Activated naive CD8-positive, alpha-beta T cell treated with anti-CD3 and anti-CD28 coated beads, Interleukin-2, amount 10 ng/mL, durations not matched to agents 7 days and 5 days (primary cell): ENCODE results near the gene MIA. TPM values are rescaled to one million over a fixed set of nuclear protein-coding genes. Genes with fewer than 3 reads are reported as not detected.

ENCODE experiments used
- ATAC-seq: fragments of 150-1000 bp; cut with Tn5 transposase; one replicate; pipeline ENCODE4 v1.10.0; 2021; ENCODE audit warnings: low read depth, moderate library complexity
- POLR2A ChIA-PET: fragments of 350-600 bp; sonication (Branson Sonifier 250); formaldehyde crosslinking; loops from one replicate; lab custom pipeline; 2021; ENCODE audit warnings: antibody characterized with exemption; lab: Charles Lee
- DNase-seq: peaks from one replicate; pipeline ENCODE4 v3.0.0; 2021
- H3K27ac Mint-ChIP-seq: one replicate; pipeline ENCODE4 v1.8.0; 2022; ENCODE audit warnings: mild to moderate bottlenecking, mixed read lengths
- H3K27me3 Mint-ChIP-seq: one replicate; pipeline ENCODE4 v1.8.0; 2022; ENCODE audit warnings: mild to moderate bottlenecking, moderate library complexity, mixed read lengths
- H3K36me3 Mint-ChIP-seq: one replicate; pipeline ENCODE4 v1.8.0; 2021; ENCODE audit warnings: mild to moderate bottlenecking, mixed read lengths
- H3K4me1 Mint-ChIP-seq: one replicate; pipeline ENCODE4 v1.8.0; 2021; ENCODE audit warnings: mixed read lengths
- H3K4me3 Mint-ChIP-seq: one replicate; pipeline ENCODE4 v1.8.0; 2022; ENCODE audit warnings: mild to moderate bottlenecking, moderate library complexity, mixed read lengths
- H3K9me3 Mint-ChIP-seq: one replicate; pipeline ENCODE4 v1.8.0; 2021; ENCODE audit warnings: mixed read lengths
- total RNA-seq, 2 experiments: library from RNA; stranded (reverse); gene quantifications; one replicate each; pipeline ENCODE4 v1.2.3, GENCODE V29; 2021

Gene MIA
- total RNA-seq, 2 experiments from 2014 or later: 3.0 TPM

DNA sequence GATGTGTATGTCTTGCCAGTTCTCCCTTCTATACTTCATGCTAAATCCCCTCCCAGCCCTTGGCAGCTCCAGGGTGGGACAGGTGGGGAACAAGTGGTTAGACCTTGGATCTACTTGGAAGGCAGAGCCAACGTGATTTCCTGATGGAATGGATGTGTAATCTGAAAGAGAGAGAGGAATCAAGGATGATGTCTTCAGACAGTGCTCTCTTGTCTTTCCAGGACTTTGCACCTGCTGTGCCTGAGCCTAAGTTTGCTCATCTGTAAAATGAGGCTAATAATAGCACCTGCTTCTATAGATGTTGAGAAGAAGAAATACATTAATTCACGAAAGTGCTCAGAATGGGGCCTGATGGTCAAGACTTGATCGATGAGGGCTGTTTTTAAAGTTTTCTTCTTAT is 16.7 kb downstream of the MIA start:
- POLR2A ChIA-PET: interaction anchor here (2.3 kb wide), 1 partner anchor 14 kb away, joined by 10 read pairs; the partner anchor contains the start of gene RAB4B
- DNase-seq (no peak), ATAC-seq (no peak)
- no peaks in the 10 kb centered on the region for H3K9me3 Mint-ChIP-seq
- H3K4me3 Mint-ChIP-seq: no peak overlapping the region
- H3K27ac Mint-ChIP-seq: peak overlapping the region; percentile 48
- H3K36me3 Mint-ChIP-seq: peaks cover 18% of the 10 kb centered on the region
- H3K27me3 Mint-ChIP-seq: no peaks in the 10 kb centered on the region
- peaks cover 11% of the 10 kb centered on the region for H3K4me1 Mint-ChIP-seq

DNA sequence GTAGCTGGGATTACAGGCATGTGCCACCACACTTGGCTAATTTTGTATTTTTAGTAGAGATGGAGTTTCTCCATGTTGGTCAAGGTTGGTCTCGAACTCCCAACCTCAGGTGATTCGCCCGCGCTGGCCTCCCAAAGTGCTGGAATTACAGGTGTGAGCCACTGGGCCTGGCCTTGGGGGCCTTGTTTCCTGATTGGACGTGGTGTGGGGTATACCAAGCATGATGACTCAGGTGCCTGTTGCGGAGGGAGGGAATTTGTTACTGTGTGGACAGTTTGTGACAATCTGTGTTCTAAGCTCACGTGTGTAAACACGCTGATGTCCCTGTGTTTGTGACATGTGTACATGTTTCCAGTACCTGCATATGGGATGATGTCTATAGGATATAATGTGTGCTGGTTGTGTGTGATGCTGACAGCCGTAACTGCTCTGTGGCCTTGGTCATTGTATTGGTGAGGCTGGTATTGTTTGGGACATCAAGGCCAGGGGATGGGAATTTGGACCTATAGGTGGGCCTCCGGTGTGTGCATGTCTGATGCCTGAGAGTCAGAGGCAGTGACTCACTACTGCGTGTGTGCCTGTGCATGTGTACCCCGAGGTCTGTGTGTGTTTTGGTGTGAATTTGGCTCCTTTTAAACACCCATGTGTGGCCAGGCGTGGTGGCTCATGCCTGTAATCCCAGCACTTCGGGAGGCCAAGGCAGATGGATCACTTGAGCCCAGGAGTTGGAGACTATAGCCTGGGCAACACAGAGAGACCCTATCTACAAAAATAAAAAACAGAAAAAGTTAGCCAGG is 22.0 kb downstream of the MIA start:
- Mint-ChIP-seq H3K9me3 (no peaks in the 10 kb centered on the region), H3K27me3 (no peaks in the 10 kb centered on the region), H3K4me3 (peak overlapping the region; percentile 93), H3K27ac (peak overlapping the region; percentile 97), H3K36me3 (peaks cover 22% of the 10 kb centered on the region), H3K4me1 (peaks cover 31% of the 10 kb centered on the region)
- POLR2A ChIA-PET: interaction anchor here (1.5 to 6.0 kb wide), 5 partner anchors 9 to 134 kb away, joined by 4 to 79 read pairs (median 7); partner anchors contain the start of genes ACTMAP, RAB4B and SNRPA
- DNase-seq (no peak), ATAC-seq (no peak)

GRCh38 chr19:40797963-40798682 is 22.8 kb downstream of the MIA start:
- Mint-ChIP-seq H3K9me3 (no peaks in the 10 kb centered on the region), H3K36me3 (peaks cover 23% of the 10 kb centered on the region), H3K4me3 (peak overlapping the region; percentile 93), H3K27me3 (no peaks in the 10 kb centered on the region), H3K27ac (peak overlapping the region; percentile 97), H3K4me1 (peaks cover 35% of the 10 kb centered on the region)
- ATAC-seq (peak; percentile 34), DNase-seq (peak; percentile 72)
- POLR2A ChIA-PET: interaction anchor here (0.7 to 6.0 kb wide), 10 partner anchors 9 to 185 kb away, joined by 3 to 79 read pairs (median 6); partner anchors contain the start of genes ACTMAP, RAB4B and SNRPA

DNA sequence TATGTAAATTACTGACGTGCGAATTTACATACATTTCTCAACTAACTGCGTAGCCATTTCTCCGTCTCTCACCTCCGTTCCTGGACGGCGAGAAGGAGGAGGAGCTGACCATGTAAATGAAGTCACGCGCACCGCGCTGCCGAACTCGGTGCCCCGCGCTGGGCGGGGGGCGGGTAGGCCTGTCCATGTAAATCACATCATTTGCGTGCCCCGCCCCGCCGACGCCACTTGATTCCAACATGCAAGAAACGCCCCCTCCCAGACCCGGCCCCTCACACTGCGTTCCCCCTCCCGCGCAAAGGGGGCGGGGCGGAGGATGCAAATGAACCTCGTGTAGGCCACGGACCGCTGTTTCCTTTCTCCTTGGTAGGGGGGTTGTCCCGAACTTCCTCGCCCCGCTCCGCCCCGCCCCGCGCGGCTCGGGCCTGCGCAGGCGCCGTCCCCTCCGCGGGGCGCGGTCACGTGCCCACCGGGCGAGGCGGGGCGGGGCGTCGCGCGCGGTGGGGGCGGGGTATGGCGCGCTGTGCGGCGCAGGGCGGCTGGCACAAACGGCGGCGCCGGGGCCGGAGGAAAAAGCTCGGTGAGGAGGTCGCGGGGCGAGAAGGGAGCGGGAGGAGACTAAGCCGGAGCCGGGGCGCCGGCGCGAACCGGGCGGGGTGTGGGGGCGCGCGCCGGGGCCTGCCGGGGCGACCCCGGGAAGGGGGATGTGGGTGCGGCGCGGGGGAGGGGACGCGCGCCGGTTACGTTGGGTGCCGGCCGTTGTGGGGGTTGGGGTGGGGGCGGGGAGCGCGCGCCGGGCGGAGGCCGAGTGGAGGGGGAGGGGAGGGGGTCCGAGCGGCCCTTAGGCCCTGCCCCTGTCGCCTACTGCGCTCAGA is 23.6 kb downstream of the MIA start, which contains the start of gene EGLN2:
Gene EGLN2 (plus strand): TSS at position 509 of the 875 bp plus-strand sequence. CDS start 1,382 bp downstream, outside the sequence.
- ATAC-seq (peak; percentile 79), DNase-seq (peak; percentile 100)
- Mint-ChIP-seq H3K4me1 (peaks cover 43% of the 10 kb centered on the region), H3K4me3 (peak within 1 kb of the TSS; percentile 98), H3K27ac (peak within 1 kb of the TSS; percentile 97), H3K27me3 (no peaks in the 10 kb centered on the region), H3K36me3 (peaks cover 25% of the 10 kb centered on the region), H3K9me3 (no peaks in the 10 kb centered on the region)
- POLR2A ChIA-PET: interaction anchor here (0.7 to 6.0 kb wide), 10 partner anchors 8 to 186 kb away, joined by 3 to 79 read pairs (median 6); partner anchors contain the start of genes ACTMAP, RAB4B and SNRPA

- POLR2A ChIA-PET: interaction anchor here (1.0 to 6.0 kb wide), 5 partner anchors 8 to 50 kb away, joined by 3 to 79 read pairs (median 6); partner anchors contain the start of genes ACTMAP, RAB4B and SNRPA
- peak; percentile 58 for DNase-seq
- peak overlapping the region; percentile 98 for H3K4me3 Mint-ChIP-seq
These were observed 24.4 kb downstream of the MIA start for GRCh38 chr19:40799558-40800338.

GRCh38 chr19:40800339-40800996 is 25.1 kb downstream of the MIA start:
- H3K4me1 Mint-ChIP-seq: peaks cover 59% of the 10 kb centered on the region
- H3K27me3 Mint-ChIP-seq: no peaks in the 10 kb centered on the region
- no peak for ATAC-seq
- DNase-seq: peak; percentile 49
- peak overlapping the region; percentile 88 for H3K27ac Mint-ChIP-seq
- H3K9me3 Mint-ChIP-seq: no peaks in the 10 kb centered on the region
- peak overlapping the region; percentile 98 for H3K4me3 Mint-ChIP-seq
- POLR2A ChIA-PET: interaction anchor here (1.0 to 6.0 kb wide), 3 partner anchors 7 to 50 kb away, joined by 3 to 79 read pairs (median 23); partner anchors contain the start of genes ACTMAP, RAB4B and SNRPA
- peaks cover 32% of the 10 kb centered on the region for H3K36me3 Mint-ChIP-seq

More at GRCh38 chr19:40799558-40800338, 24.4 kb downstream of the MIA start:
- Mint-ChIP-seq H3K36me3 (peaks cover 29% of the 10 kb centered on the region), H3K27ac (peak overlapping the region; percentile 88), H3K4me1 (peaks cover 52% of the 10 kb centered on the region), H3K27me3 (no peaks in the 10 kb centered on the region), H3K9me3 (no peaks in the 10 kb centered on the region)
- ATAC-seq: no peak

DNA sequence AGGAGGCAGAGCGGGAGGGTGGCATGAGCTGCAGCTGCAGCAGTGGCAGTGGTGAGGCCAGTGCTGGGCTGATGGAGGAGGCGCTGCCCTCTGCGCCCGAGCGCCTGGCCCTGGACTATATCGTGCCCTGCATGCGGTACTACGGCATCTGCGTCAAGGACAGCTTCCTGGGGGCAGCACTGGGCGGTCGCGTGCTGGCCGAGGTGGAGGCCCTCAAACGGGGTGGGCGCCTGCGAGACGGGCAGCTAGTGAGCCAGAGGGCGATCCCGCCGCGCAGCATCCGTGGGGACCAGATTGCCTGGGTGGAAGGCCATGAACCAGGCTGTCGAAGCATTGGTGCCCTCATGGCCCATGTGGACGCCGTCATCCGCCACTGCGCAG is 25.7 kb downstream of the MIA start:
- H3K27me3 Mint-ChIP-seq: no peaks in the 10 kb centered on the region
- POLR2A ChIA-PET: interaction anchor here (1.0 to 6.0 kb wide), 3 partner anchors 23 to 51 kb away, joined by 5 to 79 read pairs (median 23); partner anchors contain the start of genes ACTMAP, RAB4B and SNRPA
- ATAC-seq (no peak), DNase-seq (no peak)
- peaks cover 62% of the 10 kb centered on the region for H3K4me1 Mint-ChIP-seq
- H3K36me3 Mint-ChIP-seq: peaks cover 32% of the 10 kb centered on the region
- peak overlapping the region; percentile 98 for H3K4me3 Mint-ChIP-seq
- peak overlapping the region; percentile 88 for H3K27ac Mint-ChIP-seq
- H3K9me3 Mint-ChIP-seq: no peaks in the 10 kb centered on the region

DNA sequence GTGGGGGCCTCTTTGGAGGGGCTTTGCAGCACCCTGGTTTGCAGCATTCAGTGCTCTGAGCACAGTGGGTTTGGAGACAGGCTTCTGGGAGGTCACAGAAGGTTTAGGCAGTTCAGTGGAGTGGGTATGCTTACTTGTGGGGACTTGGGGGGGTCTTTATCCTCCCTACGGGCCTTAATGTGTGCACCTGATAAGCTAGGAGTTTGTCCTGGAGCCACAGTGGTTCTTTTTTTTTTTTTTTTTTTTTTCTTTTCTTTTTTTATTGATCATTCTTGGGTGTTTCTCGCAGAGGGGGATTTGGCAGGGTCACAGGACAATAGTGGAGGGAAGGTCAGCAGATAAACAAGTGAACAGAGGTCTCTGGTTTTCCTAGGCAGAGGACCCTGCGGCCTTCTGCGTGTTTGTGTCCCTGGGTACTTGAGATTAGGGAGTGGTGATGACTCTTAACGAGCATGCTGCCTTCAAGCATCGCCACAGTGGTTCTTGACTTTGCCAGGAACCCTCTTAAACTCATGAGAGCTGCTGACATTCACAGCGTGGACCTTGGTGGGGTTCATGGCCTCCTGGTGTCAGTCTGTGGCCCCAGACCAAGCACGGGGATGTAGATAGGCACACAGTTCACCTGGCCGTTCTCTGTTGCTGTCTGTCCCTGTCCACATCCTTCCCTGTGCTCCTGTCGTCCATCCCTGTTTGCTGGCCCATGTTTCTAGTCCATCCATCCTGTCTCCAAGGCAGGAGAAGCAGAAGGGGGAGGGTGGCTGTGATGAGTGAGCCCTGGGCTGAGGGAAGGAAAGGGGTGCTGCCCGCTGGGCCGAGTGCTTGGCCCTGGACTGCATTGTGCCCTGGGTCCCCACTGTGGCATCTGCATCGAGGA is 26.3 kb downstream of the MIA start:
- no peaks in the 10 kb centered on the region for H3K27me3 Mint-ChIP-seq
- ATAC-seq (no peak), DNase-seq (no peak)
- H3K27ac Mint-ChIP-seq: peak overlapping the region; percentile 93
- POLR2A ChIA-PET: interaction anchor here (0.5 to 6.1 kb wide), 5 partner anchors 15 to 52 kb away, joined by 3 to 79 read pairs (median 23); partner anchors contain the start of genes ACTMAP, RAB4B and SNRPA
- peaks cover 68% of the 10 kb centered on the region for H3K4me1 Mint-ChIP-seq
- peaks cover 33% of the 10 kb centered on the region for H3K36me3 Mint-ChIP-seq
- H3K9me3 Mint-ChIP-seq: no peaks in the 10 kb centered on the region
- peak overlapping the region; percentile 98 for H3K4me3 Mint-ChIP-seq

- Mint-ChIP-seq H3K9me3 (no peaks in the 10 kb centered on the region), H3K27ac (peak overlapping the region; percentile 93), H3K36me3 (peaks cover 33% of the 10 kb centered on the region), H3K27me3 (no peaks in the 10 kb centered on the region), H3K4me3 (peak overlapping the region; percentile 98), H3K4me1 (peaks cover 71% of the 10 kb centered on the region)
- POLR2A ChIA-PET: interaction anchor here (0.5 to 6.1 kb wide), 4 partner anchors 14 to 85 kb away, joined by 3 to 57 read pairs (median 15); partner anchors contain the start of genes ACTMAP, COQ8B, ITPKC and RAB4B
- DNase-seq (peak; percentile 44), ATAC-seq (no peak)
These were observed 27.2 kb downstream of the MIA start for GRCh38 chr19:40802300-40803169.
